Psoas muscle (tissue), 8 donors: ENCODE results near the gene MRGPRX2. TPM values are rescaled to one million over a fixed set of nuclear protein-coding genes. Genes with fewer than 3 reads are reported as not detected.

Source experiments
- ATAC-seq, 4 donors: fragments of 200-7000 bp; cut with Tn5 transposase; one replicate each; pipeline ENCODE4 v1.9.1; 2020; ENCODE audit warnings: moderate library complexity in 3 of 4, mild to moderate bottlenecking in 2 of 4
- DNase-seq, 2 donors: peaks; one replicate each; pipeline ENCODE4 v3.0.0-alpha.2; 2020
- H3K27ac ChIP-seq: fragments of 200-600 bp; one replicate; pipeline ENCODE4 v1.8.0; 2022
- H3K27me3 ChIP-seq, 3 donors: fragments of 200-600 bp in 1 of 3; one replicate each; pipeline versions ENCODE4 v1.6.1 to v1.8.0; 2013 to 2022; ENCODE audit warnings: low read length in 2 of 3, mild to moderate bottlenecking in 2 of 3, moderate library complexity in 1 of 3; ENCODE audit not compliant: insufficient read depth in 3 of 3
- H3K36me3 ChIP-seq, 2 donors: fragments of 200-600 bp in 1 of 2; one replicate each; pipeline versions ENCODE4 v1.6.1 to v1.8.0; 2013 to 2022; ENCODE audit warnings: low read depth in 1 of 2, mild to moderate bottlenecking in 1 of 2, moderate library complexity in 1 of 2; ENCODE audit not compliant: insufficient read depth in 1 of 2
- H3K4me1 ChIP-seq: fragments of 200-600 bp; one replicate; pipeline ENCODE4 v1.8.0; 2022
- H3K4me3 ChIP-seq: fragments of 200-600 bp; one replicate; pipeline ENCODE4 v1.8.0; 2022; ENCODE audit warnings: mild to moderate bottlenecking
- H3K9me3 ChIP-seq: fragments of 200-600 bp; one replicate; pipeline ENCODE4 v1.8.0; 2022
- WGBS, 3 donors: extraction: QIAGEN DNeasy Blood & Tissue Kit; methylation state at CpG; one replicate each; pipeline versions ENCODE4 v1.1.6 to v1.1.7; 2013; 5-methylcytosine and 5-hydroxymethylcytosine counted together
- intact Hi-C, 2 donors: fragments of 100-400 bp; cut with DNase I; formaldehyde crosslinking; loops; one replicate each; pipeline versions ENCODE4 v1.11.0 to v1.14.2; 2022
- polyA plus RNA-seq, 3 donors: library from polyadenylated mRNA; stranded (reverse); fragments of 200-250 nt; gene quantifications; one replicate each; pipeline ENCODE4 v1.2.3, GENCODE V29; 2013
- total RNA-seq, 4 donors: library from RNA; stranded (reverse); fragmentation: NEBNext Ultra II Directional in 2 of 4; extraction: Animal tissue kit (Norgen Biotek cat#: 25700) in 2 of 4; gene quantifications; one replicate each; pipeline versions ENCODE4 v1.2.1 to v1.2.4, GENCODE V29; 2021 to 2023
- TF ChIP-seq, protein P1 (sequence below): fragments of 200-600 bp; IDR thresholded peaks from one replicate; pipeline ENCODE4 v1.8.0; 2022; ENCODE audit warnings: antibody characterized with exemption
- donor health status: healthy with polysubstance abuse.
- donor health status: DM: no; HTN: no; CAD: no; lungs with moderate emphysema.
- donor health status: Bipolar disorder and iron deficiency.
- donor health status: healthy.
- donor health status: DM: yes; HTN: yes; CAD: no.
- donor health status: DM: no; HTN: no; CAD: no.
- donor health status: DM: no; HTN: no; CAD: no.
- donor health status: DM: yes; HTN: yes; CAD: no.

The MRGPRX2 gene
- total and polyA plus RNA-seq, 7 donors = 0.01 TPM; not detected in 6

DNA sequence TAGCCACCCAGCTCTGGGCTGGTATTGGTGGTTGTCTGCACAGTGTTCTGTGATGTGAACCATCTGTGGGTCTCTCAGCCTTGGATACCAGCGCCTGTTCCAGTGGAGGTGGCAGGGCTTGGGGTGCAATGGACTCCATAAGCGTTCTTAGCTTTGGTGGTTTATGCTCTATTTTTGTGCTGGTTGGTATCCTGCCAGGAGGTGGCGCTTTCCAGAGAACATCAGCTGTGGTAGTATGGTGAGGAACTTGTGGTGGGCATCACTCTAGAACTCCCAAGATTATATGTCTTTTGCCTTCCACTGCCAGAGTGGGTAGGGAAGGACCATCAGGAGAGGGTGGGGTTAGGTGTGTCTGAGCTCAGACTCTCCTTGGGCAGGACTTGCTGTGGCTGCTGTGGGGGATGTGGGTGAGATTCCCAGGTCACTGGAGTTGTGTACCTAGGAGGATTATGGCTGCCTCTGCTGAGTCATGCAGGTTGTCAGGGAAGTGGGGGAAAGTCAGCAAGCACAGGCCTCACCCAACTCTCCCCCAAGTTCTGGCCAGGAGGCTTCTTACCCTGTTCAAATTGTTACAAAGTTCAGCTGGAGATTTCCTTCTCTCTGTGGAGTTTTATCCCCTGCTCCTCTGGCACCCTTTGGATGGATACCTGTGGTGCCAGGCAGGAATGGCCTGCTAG is 47.2 kb downstream of the MRGPRX2 start:
- ATAC-seq (no peak), DNase-seq (no peak)
- H3K9me3 ChIP-seq = no peaks in the 10 kb centered on the region
- no peak overlapping the region for H3K4me3 ChIP-seq
- peaks cover 0 to 3% (median 0%) of the 10 kb centered on the region in 3 donors for H3K27me3 ChIP-seq
- H3K36me3 ChIP-seq = no peaks in the 10 kb centered on the region
- no peak overlapping the region for H3K27ac ChIP-seq
- H3K4me1 ChIP-seq = no peaks in the 10 kb centered on the region
- intact Hi-C loops = no loop called here
- 73 to 79% (median 75%) methylated on average over 3 of the region's 3 CpGs for WGBS, 3 donors
- TF ChIP-seq, protein P1, sequence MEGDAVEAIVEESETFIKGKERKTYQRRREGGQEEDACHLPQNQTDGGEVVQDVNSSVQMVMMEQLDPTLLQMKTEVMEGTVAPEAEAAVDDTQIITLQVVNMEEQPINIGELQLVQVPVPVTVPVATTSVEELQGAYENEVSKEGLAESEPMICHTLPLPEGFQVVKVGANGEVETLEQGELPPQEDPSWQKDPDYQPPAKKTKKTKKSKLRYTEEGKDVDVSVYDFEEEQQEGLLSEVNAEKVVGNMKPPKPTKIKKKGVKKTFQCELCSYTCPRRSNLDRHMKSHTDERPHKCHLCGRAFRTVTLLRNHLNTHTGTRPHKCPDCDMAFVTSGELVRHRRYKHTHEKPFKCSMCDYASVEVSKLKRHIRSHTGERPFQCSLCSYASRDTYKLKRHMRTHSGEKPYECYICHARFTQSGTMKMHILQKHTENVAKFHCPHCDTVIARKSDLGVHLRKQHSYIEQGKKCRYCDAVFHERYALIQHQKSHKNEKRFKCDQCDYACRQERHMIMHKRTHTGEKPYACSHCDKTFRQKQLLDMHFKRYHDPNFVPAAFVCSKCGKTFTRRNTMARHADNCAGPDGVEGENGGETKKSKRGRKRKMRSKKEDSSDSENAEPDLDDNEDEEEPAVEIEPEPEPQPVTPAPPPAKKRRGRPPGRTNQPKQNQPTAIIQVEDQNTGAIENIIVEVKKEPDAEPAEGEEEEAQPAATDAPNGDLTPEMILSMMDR = no peak

DNA sequence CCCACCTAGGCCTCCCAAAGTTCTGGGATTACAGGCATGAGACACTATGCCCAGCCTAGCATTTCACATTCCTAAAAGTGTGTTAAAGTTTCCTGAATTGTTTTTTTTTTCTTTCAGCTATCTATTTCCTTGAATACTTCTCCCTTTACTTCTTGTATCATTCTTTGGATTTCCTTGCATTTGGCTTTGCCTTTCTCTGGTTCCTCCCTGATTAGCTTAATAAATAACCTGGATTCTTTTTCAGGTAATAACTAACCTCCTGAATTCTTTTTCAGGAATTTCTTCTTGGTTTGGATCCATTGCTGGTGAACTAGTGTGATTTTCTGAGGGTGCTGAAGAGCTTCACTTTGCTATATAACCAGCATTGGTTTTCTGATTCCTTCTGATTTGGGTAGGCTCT is 47.9 kb downstream of the MRGPRX2 start:
- H3K9me3 ChIP-seq = no peaks in the 10 kb centered on the region
- no peak overlapping the region for H3K4me3 ChIP-seq
- DNase-seq = no peak
- H3K4me1 ChIP-seq = no peaks in the 10 kb centered on the region
- H3K27ac ChIP-seq = no peak overlapping the region
- TF ChIP-seq, protein P1 = no peak
- H3K36me3 ChIP-seq = no peaks in the 10 kb centered on the region
- H3K27me3 ChIP-seq = peaks cover 0 to 2% (median 0%) of the 10 kb centered on the region in 3 donors
- intact Hi-C loops = no loop called here
- ATAC-seq = no peak

Other genes starting within 250 kb of the MRGPRX2 start
- not detected for gene MRGPRX1, start 121.3 kb downstream of the MRGPRX2 start, total RNA-seq
- gene MRGPRX1, start 121.3 kb downstream of the MRGPRX2 start, polyA plus RNA-seq = not detected
- gene ZDHHC13, start 56.5 kb upstream of the MRGPRX2 start, total RNA-seq = 1 to 10 TPM in 3 of 4 donors, under 1 TPM in 1; 0.99 to 2.1 (median 1.4) TPM
- 1 to 10 TPM in 1 of 3 donors, under 1 TPM in 2; 0.70 to 2.6 (median 0.98) TPM for gene ZDHHC13, start 56.5 kb upstream of the MRGPRX2 start, polyA plus RNA-seq
- 1,000 to 10,000 TPM in 2 of 4 donors, 100 to 1,000 TPM in 2; 316 to 1,082 (median 863) TPM for gene CSRP3, start 141.3 kb upstream of the MRGPRX2 start, total RNA-seq
- 100 to 1,000 TPM in 2 of 3 donors, 10 to 100 TPM in 1; 35.9 to 856 (median 122) TPM for gene CSRP3, start 141.3 kb upstream of the MRGPRX2 start, polyA plus RNA-seq
- gene E2F8, start 180.2 kb upstream of the MRGPRX2 start, total RNA-seq = 10 to 100 TPM in 1 of 4 donors, 1 to 10 TPM in 3; 1.4 to 11.6 (median 3.9) TPM
- gene E2F8, start 180.2 kb upstream of the MRGPRX2 start, polyA plus RNA-seq = 1 to 10 TPM in 2 of 3 donors, under 1 TPM in 1; 1.00 to 1.5 (median 1.2) TPM